Measurements from ENCODE around the gene PODXL2. TPM values are rescaled to one million over a fixed set of nuclear protein-coding genes. Genes with fewer than 3 reads are reported as not detected.

PODXL2 gene
- total RNA-seq, 2 experiments from 2014 or later: 4.0 to 4.2 TPM

DNA sequence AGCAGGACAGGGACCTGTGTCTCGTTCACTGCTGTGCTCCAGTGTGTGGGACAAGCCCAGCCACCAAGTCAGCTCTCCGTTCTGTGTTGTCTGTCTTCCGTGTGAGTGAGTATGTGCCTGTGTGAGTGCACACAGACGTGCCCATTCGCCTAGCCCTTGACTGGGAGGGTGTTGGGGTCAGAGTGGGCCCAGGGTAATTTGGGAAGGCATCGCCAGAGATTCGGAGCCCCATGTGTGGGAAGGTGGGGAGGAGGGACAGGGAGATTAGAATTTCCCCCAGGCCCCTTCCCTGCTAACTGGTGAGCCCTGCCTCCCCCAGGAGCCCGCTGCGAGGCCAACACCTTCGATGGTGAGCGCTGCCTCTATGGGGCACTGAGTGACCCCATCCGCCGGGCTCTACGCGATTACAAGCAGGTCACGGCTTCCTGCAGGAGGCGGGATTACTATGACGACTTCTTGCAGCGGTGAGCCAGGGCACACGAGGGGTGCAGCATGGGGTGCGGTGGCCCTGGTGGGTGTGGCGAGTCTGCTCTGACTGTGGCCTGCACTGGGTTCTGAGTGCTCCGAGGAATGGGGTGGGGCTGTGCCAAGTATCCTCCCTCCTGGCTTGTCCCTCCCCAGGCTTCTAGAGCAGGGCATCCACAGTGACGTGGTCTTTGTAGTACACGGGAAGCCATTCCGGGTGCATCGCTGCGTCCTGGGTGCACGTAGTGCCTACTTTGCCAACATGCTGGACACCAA is 46.8 kb downstream of the PODXL2 start:
- H3K36me3 ChIP-seq (ENCODE audit: insufficient read depth, low read length): peaks cover 37% of the 10 kb centered on the region
- POLR2A ChIA-PET: interaction anchor here (1.2 kb wide), 1 partner anchor 21 kb away, joined by 3 read pairs; no protein-coding TSS in a partner anchor
- H3K9me3 ChIP-seq (ENCODE audit: control insufficient read depth in 1 of 2, insufficient read depth in 1 of 2, low read length in 2 of 2): no peaks in the 10 kb centered on the region
- CTCF ChIA-PET: no interaction called here
- intact Hi-C loops (cut with DNase I, micrococcal nuclease): loop anchor here in 1 of 2 experiments (10.0 kb wide), 4 partner anchors 449 to 1591 kb away; partner anchors contain the start of genes EEFSEC, RAB7A, RUVBL1 and SLC41A3
- H3K27me3 ChIP-seq (ENCODE audit: control insufficient read depth in 1 of 2, insufficient read depth in 2 of 2, low read length in 2 of 2): no peaks in the 10 kb centered on the region
- Mint-ChIP-seq H3K9me3 (no peaks in the 10 kb centered on the region), H3K36me3 (ENCODE audit: low read depth) (peaks cover 42% of the 10 kb centered on the region), H3K4me3 (peak overlapping the region; percentile 54), H3K27ac (peak overlapping the region; percentile 33), H3K27me3 (no peaks in the 10 kb centered on the region), H3K4me1 (ENCODE audit: low read depth) (peaks cover 42% of the 10 kb centered on the region)
- no peak overlapping the region for H3K4me3 ChIP-seq (ENCODE audit: low read length)
- H3K4me1 ChIP-seq (ENCODE audit: insufficient read depth, low read length): peaks cover 41% of the 10 kb centered on the region
- peak in 2 of 14 experiments; percentile 21 to 28 for DNase-seq
- ATAC-seq (ENCODE audit: poor library complexity): no peak
- TF ChIP-seq, protein P1, sequence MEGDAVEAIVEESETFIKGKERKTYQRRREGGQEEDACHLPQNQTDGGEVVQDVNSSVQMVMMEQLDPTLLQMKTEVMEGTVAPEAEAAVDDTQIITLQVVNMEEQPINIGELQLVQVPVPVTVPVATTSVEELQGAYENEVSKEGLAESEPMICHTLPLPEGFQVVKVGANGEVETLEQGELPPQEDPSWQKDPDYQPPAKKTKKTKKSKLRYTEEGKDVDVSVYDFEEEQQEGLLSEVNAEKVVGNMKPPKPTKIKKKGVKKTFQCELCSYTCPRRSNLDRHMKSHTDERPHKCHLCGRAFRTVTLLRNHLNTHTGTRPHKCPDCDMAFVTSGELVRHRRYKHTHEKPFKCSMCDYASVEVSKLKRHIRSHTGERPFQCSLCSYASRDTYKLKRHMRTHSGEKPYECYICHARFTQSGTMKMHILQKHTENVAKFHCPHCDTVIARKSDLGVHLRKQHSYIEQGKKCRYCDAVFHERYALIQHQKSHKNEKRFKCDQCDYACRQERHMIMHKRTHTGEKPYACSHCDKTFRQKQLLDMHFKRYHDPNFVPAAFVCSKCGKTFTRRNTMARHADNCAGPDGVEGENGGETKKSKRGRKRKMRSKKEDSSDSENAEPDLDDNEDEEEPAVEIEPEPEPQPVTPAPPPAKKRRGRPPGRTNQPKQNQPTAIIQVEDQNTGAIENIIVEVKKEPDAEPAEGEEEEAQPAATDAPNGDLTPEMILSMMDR (IDR thresholded peaks at IDR 0.05): no peak
- H3K27ac ChIP-seq (ENCODE audit: low read depth in 1 of 2, low read length in 2 of 2): no peak overlapping the region

- H3K9me3 Mint-ChIP-seq: no peaks in the 10 kb centered on the region
- H3K4me3 Mint-ChIP-seq: no peak overlapping the region
- peaks cover 42% of the 10 kb centered on the region for H3K36me3 Mint-ChIP-seq (ENCODE audit: low read depth)
- H3K4me1 Mint-ChIP-seq (ENCODE audit: low read depth): peaks cover 38% of the 10 kb centered on the region
- TF ChIP-seq, protein P1 (IDR thresholded peaks at IDR 0.05): no peak
- Histone ChIP-seq H3K4me3 (ENCODE audit: low read length) (no peak overlapping the region), H3K4me1 (ENCODE audit: insufficient read depth, low read length) (peaks cover 37% of the 10 kb centered on the region), H3K36me3 (ENCODE audit: insufficient read depth, low read length) (peaks cover 37% of the 10 kb centered on the region), H3K27ac (ENCODE audit: low read depth in 1 of 2, low read length in 2 of 2) (no peak overlapping the region), H3K27me3 (ENCODE audit: control insufficient read depth in 1 of 2, insufficient read depth in 2 of 2, low read length in 2 of 2) (no peaks in the 10 kb centered on the region), H3K9me3 (ENCODE audit: control insufficient read depth in 1 of 2, insufficient read depth in 1 of 2, low read length in 2 of 2) (no peaks in the 10 kb centered on the region)
- H3K27me3 Mint-ChIP-seq: no peaks in the 10 kb centered on the region
- H3K27ac Mint-ChIP-seq: peak overlapping the region; percentile 33
- CTCF ChIA-PET: no interaction called here
- intact Hi-C loops (cut with DNase I, micrococcal nuclease): loop anchor here in 1 of 2 experiments (10.0 kb wide), 4 partner anchors 448 to 1592 kb away; partner anchors contain the start of genes EEFSEC, RAB7A, RUVBL1 and SLC41A3
- ATAC-seq (ENCODE audit: poor library complexity): no peak
- peak in 2 of 14 experiments; percentile 9 to 30 for DNase-seq
- POLR2A ChIA-PET: no interaction called here
These were observed 47.5 kb downstream of the PODXL2 start for GRCh38 chr3:127676456-127676855.

DNA sequence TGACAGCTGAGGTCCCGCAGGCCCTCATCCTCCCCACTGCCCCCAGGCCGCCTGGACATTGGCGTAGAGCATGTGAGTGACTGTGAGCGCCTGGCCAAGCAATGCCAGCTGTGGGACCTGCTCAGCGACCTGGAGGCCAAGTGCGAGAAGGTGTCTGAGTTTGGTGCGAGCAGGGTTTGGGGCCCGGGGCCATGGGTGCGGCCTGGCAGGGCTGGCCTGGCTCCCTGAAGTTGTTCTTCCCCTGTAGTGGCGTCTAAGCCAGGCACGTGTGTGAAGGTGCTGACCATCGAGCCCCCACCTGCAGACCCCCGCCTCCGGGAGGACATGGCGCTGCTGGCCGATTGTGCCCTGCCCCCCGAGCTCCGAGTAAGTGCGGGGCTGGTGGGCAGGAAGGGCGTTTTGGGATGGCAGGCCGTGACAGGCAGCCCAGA is 48.0 kb downstream of the PODXL2 start:
- POLR2A ChIA-PET: no interaction called here
- no peak overlapping the region for H3K4me3 Mint-ChIP-seq
- no peaks in the 10 kb centered on the region for H3K9me3 Mint-ChIP-seq
- H3K27ac ChIP-seq (ENCODE audit: low read depth in 1 of 2, low read length in 2 of 2): no peak overlapping the region
- H3K27me3 ChIP-seq (ENCODE audit: control insufficient read depth in 1 of 2, insufficient read depth in 2 of 2, low read length in 2 of 2): no peaks in the 10 kb centered on the region
- no peak overlapping the region for H3K27ac Mint-ChIP-seq
- CTCF ChIA-PET: no interaction called here
- peaks cover 33% of the 10 kb centered on the region for H3K4me1 ChIP-seq (ENCODE audit: insufficient read depth, low read length)
- intact Hi-C loops (cut with DNase I, micrococcal nuclease): loop anchor here in 1 of 2 experiments (10.0 kb wide), 4 partner anchors 448 to 1592 kb away; partner anchors contain the start of genes EEFSEC, RAB7A, RUVBL1 and SLC41A3
- no peaks in the 10 kb centered on the region for H3K9me3 ChIP-seq (ENCODE audit: control insufficient read depth in 1 of 2, insufficient read depth in 1 of 2, low read length in 2 of 2)
- peaks cover 39% of the 10 kb centered on the region for H3K36me3 Mint-ChIP-seq (ENCODE audit: low read depth)
- TF ChIP-seq, protein P1 (IDR thresholded peaks at IDR 0.05): no peak
- peaks cover 35% of the 10 kb centered on the region for H3K4me1 Mint-ChIP-seq (ENCODE audit: low read depth)
- no peaks in the 10 kb centered on the region for H3K27me3 Mint-ChIP-seq
- DNase-seq (peak in 2 of 14 experiments; percentile 14 to 30), ATAC-seq (ENCODE audit: poor library complexity) (no peak)
- no peak overlapping the region for H3K4me3 ChIP-seq (ENCODE audit: low read length)
- peaks cover 37% of the 10 kb centered on the region for H3K36me3 ChIP-seq (ENCODE audit: insufficient read depth, low read length)

All from CD4-positive, alpha-beta T cell (primary cell).